ENCODE results near the gene TSPAN17. TPM values are rescaled to one million over a fixed set of nuclear protein-coding genes. Genes with fewer than 3 reads are reported as not detected.

TSPAN17 gene
- total and polyA plus RNA-seq, 10 of the 15 experiments (the other 5 are each of a cell fraction or from before 2014, with no cell fraction given): 0.24 to 17.1 (median 10.4) TPM

- Histone ChIP-seq H3K79me2 (ENCODE audit: control insufficient read depth, insufficient read depth, low read length) (no peaks in the 10 kb centered on the region), H3K9ac (ENCODE audit: control insufficient read depth, insufficient read depth, low read length) (no peak overlapping the region), H3K4me1 (ENCODE audit: control insufficient read depth, insufficient read depth, low read length) (peaks cover 13% of the 10 kb centered on the region), H3K36me3 (ENCODE audit: control insufficient read depth in 2 of 2, insufficient read depth in 2 of 2, low read length in 1 of 2) (no peaks in the 10 kb centered on the region), H3K27ac (ENCODE audit: control insufficient read depth, insufficient read depth) (no peak overlapping the region), H4K20me1 (ENCODE audit: control insufficient read depth, insufficient read depth) (0 out of 2 replicates have a peak, but pooled peaks cover 2% of the 10 kb centered on the region), H3K4me2 (ENCODE audit: control insufficient read depth, insufficient read depth) (peak overlapping the region; percentile 21), H3K27me3 (replicated peaks in 1 of 2; ENCODE audit: control insufficient read depth in 2 of 2, insufficient read depth in 2 of 2, low read length in 1 of 2) (peaks cover 2 to 10% of the 10 kb centered on the region in 2 experiments), H2AFZ (ENCODE audit: control insufficient read depth, low read depth, low read length) (no peak overlapping the region), H3K4me3 (peak overlapping the region; percentile 21; the same call in 1 of the 2 replicates), H3K9me3 (replicated peaks; ENCODE audit: control insufficient read depth, insufficient read depth, low read length) (no peaks in the 10 kb centered on the region; the same call in 2 of the 3 replicates)
- 0% methylated on average over 6 of the region's 6 CpGs for WGBS (ENCODE audit: insufficient coverage, insufficient replicate concordance, low lambda C conversion rate, missing lambda C conversion rate)
- ChIA-PET POLR2A (no interaction called here), RAD21 (ENCODE audit: unreplicated experiment) (no interaction called here), SMC1A (ENCODE audit: uncharacterized antibody, unreplicated experiment) (no interaction called here), CTCF (no interaction called here)
- ATAC-seq (0 out of 3 replicates have a peak, but pooled peaks have one; percentile 20), DNase-seq (ENCODE audit: low read depth, low spot score) (no peak), FAIRE-seq (peak; percentile 44)
- BruUV-seq (replicated peaks): no TSS peak
- in situ Hi-C loops (cut with MboI): no loop called here
- intact Hi-C loops (cut with micrococcal nuclease; ENCODE audit: unreplicated experiment): no loop called here
- TF ChIP-seq, protein P1, sequence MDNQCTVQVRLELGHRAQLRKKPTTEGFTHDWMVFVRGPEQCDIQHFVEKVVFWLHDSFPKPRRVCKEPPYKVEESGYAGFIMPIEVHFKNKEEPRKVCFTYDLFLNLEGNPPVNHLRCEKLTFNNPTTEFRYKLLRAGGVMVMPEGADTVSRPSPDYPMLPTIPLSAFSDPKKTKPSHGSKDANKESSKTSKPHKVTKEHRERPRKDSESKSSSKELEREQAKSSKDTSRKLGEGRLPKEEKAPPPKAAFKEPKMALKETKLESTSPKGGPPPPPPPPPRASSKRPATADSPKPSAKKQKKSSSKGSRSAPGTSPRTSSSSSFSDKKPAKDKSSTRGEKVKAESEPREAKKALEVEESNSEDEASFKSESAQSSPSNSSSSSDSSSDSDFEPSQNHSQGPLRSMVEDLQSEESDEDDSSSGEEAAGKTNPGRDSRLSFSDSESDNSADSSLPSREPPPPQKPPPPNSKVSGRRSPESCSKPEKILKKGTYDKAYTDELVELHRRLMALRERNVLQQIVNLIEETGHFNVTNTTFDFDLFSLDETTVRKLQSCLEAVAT (IDR thresholded peaks at IDR 0.05): no peak
- TF ChIP-seq MEF2B (IDR thresholded peaks at IDR 0.05; ENCODE audit: partially characterized antibody, poor library complexity, severe bottlenecking): no peak
- no peak for TF ChIP-seq SIX5 (IDR thresholded peaks at IDR 0.05; ENCODE audit: low read depth, low read length, severe bottlenecking)
- no peak for TF ChIP-seq EGR1 (IDR thresholded peaks at IDR 0.05; ENCODE audit: borderline replicate concordance in 1 of 2, low read depth in 2 of 2, low read length in 2 of 2)
- TF ChIP-seq, protein P2, sequence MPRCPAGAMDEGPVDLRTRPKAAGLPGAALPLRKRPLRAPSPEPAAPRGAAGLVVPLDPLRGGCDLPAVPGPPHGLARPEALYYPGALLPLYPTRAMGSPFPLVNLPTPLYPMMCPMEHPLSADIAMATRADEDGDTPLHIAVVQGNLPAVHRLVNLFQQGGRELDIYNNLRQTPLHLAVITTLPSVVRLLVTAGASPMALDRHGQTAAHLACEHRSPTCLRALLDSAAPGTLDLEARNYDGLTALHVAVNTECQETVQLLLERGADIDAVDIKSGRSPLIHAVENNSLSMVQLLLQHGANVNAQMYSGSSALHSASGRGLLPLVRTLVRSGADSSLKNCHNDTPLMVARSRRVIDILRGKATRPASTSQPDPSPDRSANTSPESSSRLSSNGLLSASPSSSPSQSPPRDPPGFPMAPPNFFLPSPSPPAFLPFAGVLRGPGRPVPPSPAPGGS (IDR thresholded peaks at IDR 0.05; ENCODE audit: borderline replicate concordance, insufficient read depth, low read depth, low read length, poor library complexity, severe bottlenecking): no peak
- no peak for TF ChIP-seq PBX3 (IDR thresholded peaks at IDR 0.05; ENCODE audit: insufficient replicate concordance, low read depth, low read length)
- TF ChIP-seq ZSCAN29 (IDR thresholded peaks at IDR 0.05): no peak
- TF ChIP-seq, protein P3, sequence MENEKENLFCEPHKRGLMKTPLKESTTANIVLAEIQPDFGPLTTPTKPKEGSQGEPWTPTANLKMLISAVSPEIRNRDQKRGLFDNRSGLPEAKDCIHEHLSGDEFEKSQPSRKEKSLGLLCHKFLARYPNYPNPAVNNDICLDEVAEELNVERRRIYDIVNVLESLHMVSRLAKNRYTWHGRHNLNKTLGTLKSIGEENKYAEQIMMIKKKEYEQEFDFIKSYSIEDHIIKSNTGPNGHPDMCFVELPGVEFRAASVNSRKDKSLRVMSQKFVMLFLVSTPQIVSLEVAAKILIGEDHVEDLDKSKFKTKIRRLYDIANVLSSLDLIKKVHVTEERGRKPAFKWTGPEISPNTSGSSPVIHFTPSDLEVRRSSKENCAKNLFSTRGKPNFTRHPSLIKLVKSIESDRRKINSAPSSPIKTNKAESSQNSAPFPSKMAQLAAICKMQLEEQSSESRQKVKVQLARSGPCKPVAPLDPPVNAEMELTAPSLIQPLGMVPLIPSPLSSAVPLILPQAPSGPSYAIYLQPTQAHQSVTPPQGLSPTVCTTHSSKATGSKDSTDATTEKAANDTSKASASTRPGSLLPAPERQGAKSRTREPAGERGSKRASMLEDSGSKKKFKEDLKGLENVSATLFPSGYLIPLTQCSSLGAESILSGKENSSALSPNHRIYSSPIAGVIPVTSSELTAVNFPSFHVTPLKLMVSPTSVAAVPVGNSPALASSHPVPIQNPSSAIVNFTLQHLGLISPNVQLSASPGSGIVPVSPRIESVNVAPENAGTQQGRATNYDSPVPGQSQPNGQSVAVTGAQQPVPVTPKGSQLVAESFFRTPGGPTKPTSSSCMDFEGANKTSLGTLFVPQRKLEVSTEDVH (IDR thresholded peaks at IDR 0.05; ENCODE audit: low read depth, partially characterized antibody): no peak
Observed at GRCh38 chr5:176633598-176633997, 13.7 kb upstream of the TSPAN17 start.
